PFSK-1 (cell line): ENCODE data around the gene RPL41.

Source experiments
- FOXP2 ChIP-seq: optimal IDR thresholded peaks from 2 replicates; pipeline ENCODE3; 2011; ENCODE audit warnings: borderline replicate concordance, control low read depth, inconsistent platforms; ENCODE audit not compliant: insufficient read depth; ENCODE audit errors: extremely low read length, extremely low read depth
- POLR2AphosphoS5 ChIP-seq: IDR thresholded peaks from 2 replicates; pipeline ENCODE4 v1.6.1; 2012; ENCODE audit warnings: low read depth, mild to moderate bottlenecking, control low read depth, low read length, moderate library complexity
- REST ChIP-seq, 2 experiments: IDR thresholded peaks; 2 replicates each; pipeline versions ENCODE4 v1.6.1 to v1.8.0; 2011 to 2012; ENCODE audit warnings: low read depth in 2 of 2, low read length in 2 of 2, control low read depth in 1 of 2, inconsistent platforms in 1 of 2, mild to moderate bottlenecking in 1 of 2, moderate library complexity in 1 of 2; ENCODE audit not compliant: insufficient read depth in 1 of 2
- SIN3A ChIP-seq: IDR thresholded peaks from 2 replicates; pipeline ENCODE4 v1.6.1; 2012; ENCODE audit warnings: mild to moderate bottlenecking, low read length, moderate library complexity, borderline replicate concordance; ENCODE audit not compliant: insufficient read depth
- TAF1 ChIP-seq: IDR thresholded peaks from 2 replicates; pipeline ENCODE4 v1.6.1; 2012; ENCODE audit warnings: low read length, control low read depth, borderline replicate concordance; ENCODE audit not compliant: insufficient read depth

RPL41 gene

GRCh38 chr12:56128670-56129205 is 12.3 kb downstream of the RPL41 start:
- TF ChIP-seq TAF1 = no peak; the same call in 1 of the 2 replicates
- TF ChIP-seq FOXP2 = no peak
- TF ChIP-seq POLR2AphosphoS5 = no peak
- no peak for TF ChIP-seq SIN3A

GRCh38 chr12:56129206-56129941 is 12.9 kb downstream of the RPL41 start:
- TF ChIP-seq SIN3A (peak; percentile 51; the same call in 1 of the 2 replicates), TAF1 (peak; percentile 59; the same call in 1 of the 2 replicates), REST (IDR thresholded peaks at IDR 0.05; ENCODE audit: insufficient read depth in 1 of 2, low read depth in 2 of 2, low read length in 2 of 2) (no peak), POLR2AphosphoS5 (peak; percentile 71), FOXP2 (peak; percentile 91)

- TF ChIP-seq REST (IDR thresholded peaks at IDR 0.05; ENCODE audit: insufficient read depth in 1 of 2, low read depth in 2 of 2, low read length in 2 of 2) = no peak
Observed at GRCh38 chr12:56129942-56130495, 13.6 kb downstream of the RPL41 start.

- TF ChIP-seq POLR2AphosphoS5 (no peak), SIN3A (no peak), TAF1 (no peak), REST (IDR thresholded peaks at IDR 0.05; ENCODE audit: insufficient read depth in 1 of 2, low read depth in 2 of 2, low read length in 2 of 2) (no peak), FOXP2 (no peak)
Observed at GRCh38 chr12:56130876-56131275, 14.4 kb downstream of the RPL41 start.

GRCh38 chr12:56134897-56135296 is 18.5 kb downstream of the RPL41 start:
- TF ChIP-seq REST (IDR thresholded peaks at IDR 0.05; ENCODE audit: insufficient read depth in 1 of 2, low read depth in 2 of 2, low read length in 2 of 2) = no peak
- TF ChIP-seq TAF1 = no peak
- no peak for TF ChIP-seq FOXP2
